H1 (cell line): ENCODE measurements around the gene SLC25A34. TPM values are rescaled to one million over a fixed set of nuclear protein-coding genes. Genes with fewer than 3 reads are reported as not detected.

Experiments used
- CTCF ChIA-PET: fragments of 300-600 bp; sonication (Branson Sonifier 250); formaldehyde crosslinking; loops from one replicate; lab custom pipeline; 2021; ENCODE audit not compliant: partially characterized antibody; lab: Charles Lee
- POLR2A ChIA-PET: fragments of 300-600 bp; sonication (Branson Sonifier 250); formaldehyde crosslinking; loops from one replicate; lab custom pipeline; 2021; ENCODE audit warnings: inconsistent platforms; ENCODE audit not compliant: partially characterized antibody; lab: Charles Lee
- DNase-seq, 2 experiments: peaks; one replicate each; pipeline versions ENCODE4 v3.0.0 to v3.0.0-alpha.2; 2010 to 2022; ENCODE audit warnings: low spot score in 2 of 2, low read depth in 1 of 2, mixed read lengths in 1 of 2
- FAIRE-seq: peaks from 2 replicates; lab custom pipeline; 2011; peaks lifted over from hg19 to GRCh38; lab: Jason Lieb, UNC
- H2AFZ ChIP-seq: 2 replicates; pipeline ENCODE4 v1.8.1; 2012; ENCODE audit warnings: low read length, inconsistent platforms
- H2AK5ac ChIP-seq: 2 replicates; pipeline ENCODE4 v1.6.1; 2013; ENCODE audit warnings: low read depth, low read length
- H2BK120ac ChIP-seq: replicated peaks from 2 replicates; pipeline ENCODE3; 2013; ENCODE audit warnings: low read depth, low read length, inconsistent platforms
- H2BK12ac ChIP-seq: 2 replicates; pipeline ENCODE4 v1.6.1; 2013; ENCODE audit warnings: low read depth, low read length
- H2BK15ac ChIP-seq: 2 replicates; pipeline ENCODE4 v1.6.1; 2013; ENCODE audit warnings: low read length
- H2BK20ac ChIP-seq: 2 replicates; pipeline ENCODE4 v1.6.1; 2013; ENCODE audit warnings: low read length
- H2BK5ac ChIP-seq: 2 replicates; pipeline ENCODE4 v1.6.1; 2013; ENCODE audit warnings: low read depth, low read length
- H3K14ac ChIP-seq: 2 replicates; pipeline ENCODE4 v1.6.1; 2013; ENCODE audit warnings: inconsistent platforms; ENCODE audit not compliant: insufficient read length
- H3K18ac ChIP-seq: 2 replicates; pipeline ENCODE4 v1.6.1; 2013; ENCODE audit warnings: low read length; ENCODE audit errors: extremely low read depth
- H3K23ac ChIP-seq: 2 replicates; pipeline ENCODE4 v1.6.1; 2013; ENCODE audit warnings: inconsistent platforms; ENCODE audit not compliant: insufficient read length
- H3K23me2 ChIP-seq: 2 replicates; pipeline ENCODE4 v1.6.1; 2013; ENCODE audit warnings: low read depth, low read length
- H3K27ac ChIP-seq: 2 replicates; pipeline ENCODE4 v1.6.1; 2011; ENCODE audit warnings: low read depth, low read length, inconsistent platforms
- H3K27me3 ChIP-seq, 4 experiments: replicated peaks in 1 of 4; 1 replicate in 1 of 4; 2 replicates in 3 of 4; pipeline versions ENCODE4 v1.6.1 to v1.8.1; 2011 to 2013; ENCODE audit warnings: low read length in 3 of 4, mild to moderate bottlenecking in 3 of 4, inconsistent platforms in 2 of 4, mixed read lengths in 2 of 4, moderate library complexity in 1 of 4; ENCODE audit not compliant: control insufficient read depth in 3 of 4, insufficient read depth in 3 of 4; ENCODE audit errors: extremely low read depth in 1 of 4
- H3K36me3 ChIP-seq, 4 experiments: 2 replicates each; pipeline versions ENCODE4 v1.6.1 to v1.8.1; 2011 to 2013; ENCODE audit warnings: mild to moderate bottlenecking in 4 of 4, low read length in 3 of 4, moderate library complexity in 2 of 4, control low read depth in 1 of 4, inconsistent platforms in 1 of 4; ENCODE audit not compliant: insufficient read depth in 4 of 4, control insufficient read depth in 2 of 4
- H3K4ac ChIP-seq: replicated peaks from 2 replicates; pipeline ENCODE3; 2013; ENCODE audit warnings: low read length, low read depth, mixed read lengths, inconsistent platforms; ENCODE audit not compliant: insufficient read length
- H3K4me1 ChIP-seq, 4 experiments: replicated peaks in 1 of 4; 1 replicate in 1 of 4; 2 replicates in 3 of 4; pipeline versions ENCODE4 v1.6.1 to v1.8.1; 2011 to 2013; ENCODE audit warnings: low read length in 3 of 4, inconsistent platforms in 2 of 4, mixed read lengths in 1 of 4; ENCODE audit not compliant: insufficient read depth in 4 of 4, control insufficient read depth in 3 of 4
- H3K4me2 ChIP-seq, 2 experiments: 2 replicates each; pipeline versions ENCODE4 v1.6.1 to v1.8.1; 2011 to 2013; ENCODE audit warnings: low read depth in 2 of 2, low read length in 2 of 2, control low read depth in 1 of 2, inconsistent platforms in 1 of 2, mild to moderate bottlenecking in 1 of 2; ENCODE audit not compliant: insufficient read depth in 1 of 2
- H3K4me3 ChIP-seq, 4 experiments: fragments of 200-600, 300-600 bp in 1 of 4; sonication (generic), shearing (Covaris generic), sonication (Bioruptor Twin) in 1 of 4; 2 replicates each; pipeline versions ENCODE4 v1.5.1 to v1.8.1; 2011 to 2016; ENCODE audit warnings: low read length in 4 of 4, low read depth in 3 of 4, control low read depth in 2 of 4, inconsistent platforms in 2 of 4, mild to moderate bottlenecking in 2 of 4, mixed read lengths in 1 of 4, moderate library complexity in 1 of 4; ENCODE audit not compliant: insufficient read depth in 2 of 4; ENCODE audit errors: extremely low read depth in 1 of 4
- H3K56ac ChIP-seq: replicated peaks from 2 replicates; pipeline ENCODE3; 2013; ENCODE audit warnings: low read depth, mild to moderate bottlenecking, mixed read lengths, low read length, inconsistent platforms; ENCODE audit not compliant: insufficient read length
- H3K79me1 ChIP-seq: 2 replicates; pipeline ENCODE4 v1.6.1; 2013; ENCODE audit warnings: low read depth, low read length, control low read depth
- H3K79me2 ChIP-seq, 2 experiments: 2 replicates each; pipeline versions ENCODE4 v1.6.1 to v1.8.1; 2012 to 2013; ENCODE audit warnings: low read length in 2 of 2, mild to moderate bottlenecking in 2 of 2, inconsistent platforms in 1 of 2; ENCODE audit not compliant: insufficient read depth in 2 of 2, control insufficient read depth in 1 of 2
- H3K9ac ChIP-seq, 4 experiments: replicated peaks in 1 of 4; 1 replicate in 1 of 4; 2 replicates in 3 of 4; pipeline versions ENCODE4 v1.6.1 to v1.8.1; 2011 to 2013; ENCODE audit warnings: low read depth in 3 of 4, low read length in 3 of 4, control low read depth in 2 of 4, mild to moderate bottlenecking in 2 of 4, moderate library complexity in 2 of 4, inconsistent platforms in 1 of 4; ENCODE audit errors: extremely low read depth in 1 of 4
- H3K9me3 ChIP-seq, 2 experiments: 2 replicates each; pipeline versions ENCODE4 v1.6.1 to v1.8.1; 2012 to 2013; ENCODE audit warnings: mild to moderate bottlenecking in 2 of 2, moderate library complexity in 2 of 2, control low read depth in 1 of 2, inconsistent platforms in 1 of 2, low read depth in 1 of 2, low read length in 1 of 2, mixed read lengths in 1 of 2; ENCODE audit not compliant: insufficient read depth in 2 of 2
- H4K20me1 ChIP-seq, 2 experiments: replicated peaks in 1 of 2; 2 replicates each; pipeline versions ENCODE3 to v1.8.1; 2011 to 2013; ENCODE audit warnings: inconsistent platforms in 2 of 2, low read length in 2 of 2, mild to moderate bottlenecking in 1 of 2; ENCODE audit not compliant: insufficient read depth in 2 of 2, control insufficient read depth in 1 of 2
- H4K5ac ChIP-seq: 2 replicates; pipeline ENCODE4 v1.6.1; 2013; ENCODE audit warnings: low read length, low read depth, mixed read lengths, inconsistent platforms; ENCODE audit not compliant: insufficient read length
- H4K8ac ChIP-seq: 2 replicates; pipeline ENCODE4 v1.8.0; 2013; ENCODE audit warnings: mild to moderate bottlenecking, moderate library complexity, low read length, inconsistent platforms; ENCODE audit not compliant: insufficient read depth; ENCODE audit errors: extremely low read depth
- H4K91ac ChIP-seq: replicated peaks from 2 replicates; pipeline ENCODE3; 2013; ENCODE audit warnings: low read length, mixed read lengths, inconsistent platforms; ENCODE audit not compliant: insufficient read length
- BACH1 ChIP-seq: IDR thresholded peaks from 2 replicates; pipeline ENCODE4 v1.6.1; 2012; ENCODE audit warnings: low read length, improper control_type of control experiment
- BCL11A ChIP-seq, 2 experiments: IDR thresholded peaks; one replicate each; pipeline ENCODE4 v1.6.1; 2011; ENCODE audit warnings: low read depth in 2 of 2, low read length in 2 of 2, mild to moderate bottlenecking in 2 of 2
- MAX ChIP-seq: IDR thresholded peaks from 2 replicates; pipeline ENCODE4 v1.6.1; 2012; ENCODE audit warnings: inconsistent platforms
- SAP30 ChIP-seq: fragments of 300-600 bp; sonication (generic); IDR thresholded peaks from 2 replicates; pipeline ENCODE4 v1.7.1; 2012; ENCODE audit warnings: low read length, moderate library complexity, mild to moderate bottlenecking, inconsistent platforms; ENCODE audit not compliant: insufficient read depth, insufficient replicate concordance
- SIN3A ChIP-seq, 2 experiments: IDR thresholded peaks in 1 of 2; conservative IDR thresholded peaks in 1 of 2; 2 replicates each; pipeline ENCODE4 v1.6.1; 2011 to 2012; ENCODE audit warnings: low read length in 2 of 2, improper control_type of control experiment in 1 of 2, low read depth in 1 of 2, mild to moderate bottlenecking in 1 of 2
- SIRT6 ChIP-seq: IDR thresholded peaks from one replicate; pipeline ENCODE4 v1.7.1; 2012; ENCODE audit warnings: low read length, inconsistent platforms
- TBP ChIP-seq: IDR thresholded peaks from 2 replicates; pipeline ENCODE4 v1.6.1; 2011; ENCODE audit warnings: low read depth, low read length, improper control_type of control experiment
- USF2 ChIP-seq: IDR thresholded peaks from 2 replicates; pipeline ENCODE4 v1.6.1; 2011; ENCODE audit warnings: low read length, improper control_type of control experiment
- WGBS, 2 experiments: shearing (Covaris generic) in 1 of 2; methylation state at CpG; one replicate each; pipeline versions ENCODE4 v1.1.6 to v1.1.7; 2013 to 2015; ENCODE audit warnings: low lambda C conversion rate in 2 of 2, mixed read lengths in 2 of 2, inconsistent platforms in 1 of 2, low coverage in 1 of 2, missing lambda C conversion rate in 1 of 2; ENCODE audit not compliant: insufficient replicate concordance in 2 of 2, insufficient coverage in 1 of 2, insufficient read length in 1 of 2; ENCODE audit errors: extremely low coverage in 1 of 2, missing lambda C conversion rate in 1 of 2; 5-methylcytosine and 5-hydroxymethylcytosine counted together
- polyA plus RNA-seq, 7 experiments: library from polyadenylated mRNA; depleted of rRNA in 3 of 7; stranded (reverse) in 5 of 7; unstranded in 2 of 7; fragments of >200 nt in 5 of 7; fragments of 200-250 nt in 2 of 7; gene quantifications; 1 replicate in 5 of 7; 2 replicates in 1 of 7; 4 replicates in 1 of 7; pipeline versions ENCODE4 v1.2.1 to v1.2.3, GENCODE V29; 2011 to 2013; ENCODE audit warnings: missing spikeins in 2 of 7, mixed read lengths in 2 of 7
- total RNA-seq: library from RNA; stranded (reverse); fragmentation: NEBNext Ultra II Directional; extraction: Animal tissue kit (Norgen Biotek cat#: 25700); gene quantifications from 2 replicates; pipeline ENCODE4 v1.2.1, GENCODE V29; 2021

The SLC25A34 gene
- total and polyA plus RNA-seq, 2 of the 8 experiments (the other 6 are each of a cell fraction or from before 2014, with no cell fraction given), result 0.48 to 0.62 TPM

- H3K18ac ChIP-seq, result peak overlapping the region; percentile 33; the same call in 1 of the 2 replicates
- no peak overlapping the region for H4K5ac ChIP-seq
- no peak overlapping the region for H2BK120ac ChIP-seq
- no peaks in the 10 kb centered on the region for H3K79me1 ChIP-seq
- FAIRE-seq, result peak; percentile 78
- ChIA-PET CTCF (interaction anchor here (0.6 to 6.1 kb wide), 30 partner anchors 10 to 315 kb away, joined by 3 to 41 read pairs (median 4); no protein-coding TSS in a partner anchor), POLR2A (interaction anchor here (0.6 to 2.6 kb wide), 5 partner anchors 16 to 226 kb away, joined by 3 to 7 read pairs (median 4); partner anchors contain the start of gene FBLIM1)
- no peak overlapping the region for H3K56ac ChIP-seq
- no peak overlapping the region; a peak in 1 of 7 replicates for H3K9ac ChIP-seq
- peak overlapping the region; percentile 95 for H2AFZ ChIP-seq
- peak overlapping the region; percentile 55 for H4K91ac ChIP-seq
- no peak overlapping the region for H3K14ac ChIP-seq
- DNase-seq, result peak; percentile 61 to 91
- H2BK20ac ChIP-seq, result no peak overlapping the region
- H2AK5ac ChIP-seq, result no peak overlapping the region
- H3K9me3 ChIP-seq, result no peaks in the 10 kb centered on the region
- no peaks in the 10 kb centered on the region for H3K79me2 ChIP-seq
- peaks cover 2% of the 10 kb centered on the region in 2 experiments for H4K20me1 ChIP-seq
- no peak overlapping the region for H3K4me3 ChIP-seq
- H2BK15ac ChIP-seq, result 0 out of 2 replicates have a peak overlapping the region, but pooled peaks have one; percentile 29
- no peak overlapping the region for H3K4ac ChIP-seq
- no peaks in the 10 kb centered on the region; the same call in 1 of the 2 replicates for H3K23me2 ChIP-seq
- no peak overlapping the region for H2BK5ac ChIP-seq
- peak overlapping the region; percentile 41; the same call in 1 of the 2 replicates for H4K8ac ChIP-seq
- no peak overlapping the region; the same call in 1 of the 2 replicates for H2BK12ac ChIP-seq
- no peak overlapping the region for H3K27ac ChIP-seq
- H3K27me3 ChIP-seq, result no peaks in the 10 kb centered on the region
- 66% methylated on average over 25 of the region's 27 CpGs; no CpG with 5 or more reads in 1 of the 2 experiments for WGBS, 2 experiments
- H3K4me1 ChIP-seq, result peaks cover 0 to 21% (median 6%) of the 10 kb centered on the region in 4 experiments; a peak in 5 of 7 replicates
- H3K23ac ChIP-seq, result no peak overlapping the region
- no peaks in the 10 kb centered on the region for H3K36me3 ChIP-seq
- peak overlapping the region in 1 of 2 experiments; percentile 50; a peak in 1 of 4 replicates for H3K4me2 ChIP-seq
- TF ChIP-seq SAP30, result no peak
- no peak for TF ChIP-seq BCL11A (IDR thresholded peaks at IDR 0.05; ENCODE audit: low read depth in 2 of 2, low read length in 2 of 2)
- TF ChIP-seq SIRT6, result no peak
- TF ChIP-seq MAX, result 0 out of 2 replicates have a peak, but pooled peaks have one; percentile 19
- no peak for TF ChIP-seq USF2
- peak in 1 of 2 experiments; percentile 60; a peak in 1 of 4 replicates for TF ChIP-seq SIN3A (conservative IDR thresholded peaks at IDR 0.05 in 1 of 2, IDR thresholded peaks at IDR 0.05 in 1 of 2; ENCODE audit: low read depth in 1 of 2, low read length in 2 of 2)
- TF ChIP-seq BACH1, result 0 out of 2 replicates have a peak, but pooled peaks have one; percentile 13
- TF ChIP-seq TBP, result peak; percentile 51; the same call in 1 of the 2 replicates
These were observed 5.1 kb downstream of the SLC25A34 start for GRCh38 chr1:15740924-15741850.
